CD8-positive, alpha-beta memory T cell (primary cell): ENCODE results near the gene PIM1. TPM values are rescaled to one million over a fixed set of nuclear protein-coding genes. Genes with fewer than 3 reads are reported as not detected.
A peak's percentile ranks its signal among the peaks of the same experiment; 100 is the strongest.

Source experiments
- CTCF ChIA-PET: fragments of 350-600 bp; sonication (Branson Sonifier 250); formaldehyde crosslinking; loops from one replicate; lab custom pipeline; 2021; ENCODE audit warnings: antibody characterized with exemption; lab: Charles Lee
- POLR2A ChIA-PET: fragments of 350-600 bp; sonication (Branson Sonifier 250); formaldehyde crosslinking; loops from one replicate; lab custom pipeline; 2021; ENCODE audit warnings: antibody characterized with exemption; lab: Charles Lee
- DNase-seq, 5 donors: peaks; one replicate each; pipeline versions ENCODE4 v3.0.0 to v3.0.0-alpha.2; 2020 to 2022; ENCODE audit warnings: mixed read lengths in 1 of 5
- H3K27ac ChIP-seq: one replicate; pipeline ENCODE4 v1.7.0; 2013; ENCODE audit warnings: low read depth, mild to moderate bottlenecking, low read length, moderate library complexity
- H3K27me3 ChIP-seq: 2 replicates; pipeline ENCODE4 v1.7.0; 2013; ENCODE audit warnings: low read length, mild to moderate bottlenecking; ENCODE audit not compliant: insufficient read depth, poor library complexity, severe bottlenecking
- H3K36me3 ChIP-seq: 2 replicates; pipeline ENCODE4 v1.7.0; 2013; ENCODE audit warnings: mild to moderate bottlenecking, low read length, moderate library complexity; ENCODE audit not compliant: insufficient read depth
- H3K4me1 ChIP-seq: 2 replicates; pipeline ENCODE4 v1.7.0; 2013; ENCODE audit warnings: mild to moderate bottlenecking, low read length, moderate library complexity; ENCODE audit not compliant: insufficient read depth
- H3K4me3 ChIP-seq: 2 replicates; pipeline ENCODE4 v1.7.0; 2013; ENCODE audit warnings: mild to moderate bottlenecking, low read length
- H3K9me3 ChIP-seq: 2 replicates; pipeline ENCODE4 v1.7.0; 2013; ENCODE audit warnings: mild to moderate bottlenecking, low read length
- H3K27ac Mint-ChIP-seq, 8 donors: one replicate each; pipeline ENCODE4 v1.8.0; 2020 to 2021; ENCODE audit warnings: mixed read lengths in 8 of 8, mild to moderate bottlenecking in 6 of 8, inconsistent platforms in 3 of 8, moderate library complexity in 3 of 8
- H3K27me3 Mint-ChIP-seq, 2 donors: one replicate each; pipeline ENCODE4 v1.8.0; 2020 to 2021; ENCODE audit warnings: mixed read lengths in 2 of 2, mild to moderate bottlenecking in 1 of 2, moderate library complexity in 1 of 2
- H3K36me3 Mint-ChIP-seq, 3 donors: one replicate each; pipeline ENCODE4 v1.8.0; 2020 to 2021; ENCODE audit warnings: mixed read lengths in 3 of 3, inconsistent platforms in 1 of 3, mild to moderate bottlenecking in 1 of 3
- H3K4me1 Mint-ChIP-seq, 3 donors: one replicate each; pipeline ENCODE4 v1.8.0; 2020 to 2021; ENCODE audit warnings: mixed read lengths in 3 of 3, inconsistent platforms in 1 of 3, mild to moderate bottlenecking in 1 of 3
- H3K4me3 Mint-ChIP-seq, 7 donors: one replicate each; pipeline ENCODE4 v1.8.0; 2020 to 2021; ENCODE audit warnings: mixed read lengths in 7 of 7, mild to moderate bottlenecking in 6 of 7, moderate library complexity in 4 of 7, inconsistent platforms in 2 of 7
- H3K9me3 Mint-ChIP-seq, 5 donors: one replicate each; pipeline ENCODE4 v1.8.0; 2020 to 2022; ENCODE audit warnings: mixed read lengths in 5 of 5, mild to moderate bottlenecking in 3 of 5, moderate library complexity in 2 of 5, inconsistent platforms in 1 of 5
- polyA plus RNA-seq: library from polyadenylated mRNA; unstranded; fragments of 300-500 nt; fragmentation: Illumina TruSeq; gene quantifications from one replicate; pipeline ENCODE4 v1.2.3, GENCODE V29; 2021
- total RNA-seq, 2 experiments: library from RNA; stranded (reverse); gene quantifications; one replicate each; pipeline ENCODE4 v1.2.3, GENCODE V29; 2021

The PIM1 gene
- total and polyA plus RNA-seq, 3 experiments from 2014 or later = 93.7 to 253 (median 99.1) TPM

- ChIA-PET CTCF (interaction anchor here (1.6 to 16.9 kb wide), 5 partner anchors 9 to 151 kb away, joined by 3 to 461 read pairs (median 216); no protein-coding TSS in a partner anchor), POLR2A (interaction anchor here (0.8 to 1.3 kb wide), 2 partner anchors 12 to 145 kb away, joined by 4 to 6 read pairs; no protein-coding TSS in a partner anchor)
- H3K36me3 ChIP-seq = peaks cover 48% of the 10 kb centered on the region
- H3K4me3 ChIP-seq = peak overlapping the region; percentile 68
- Mint-ChIP-seq H3K4me3 (peak overlapping the region; percentile 90 to 99 (median 94)), H3K27ac (peak overlapping the region; percentile 82 to 98 (median 94)), H3K4me1 (peaks cover 59 to 63% (median 60%) of the 10 kb centered on the region in 3 donors), H3K27me3 (no peaks in the 10 kb centered on the region), H3K9me3 (peaks cover 0 to 2% (median 0%) of the 10 kb centered on the region in 5 donors), H3K36me3 (peaks cover 43 to 60% (median 51%) of the 10 kb centered on the region in 3 donors)
- no peaks in the 10 kb centered on the region for H3K9me3 ChIP-seq
- H3K27me3 ChIP-seq = no peaks in the 10 kb centered on the region
- H3K27ac ChIP-seq = peak overlapping the region; percentile 89
- no peak for DNase-seq
- peaks cover 53% of the 10 kb centered on the region for H3K4me1 ChIP-seq
These were observed 4.8 kb downstream of the PIM1 start for GRCh38 chr6:37174515-37175331.

GRCh38 chr6:37175332-37176267 lies 5.6 kb downstream of the PIM1 start:
- peak overlapping the region; percentile 90 to 99 (median 94) for H3K4me3 Mint-ChIP-seq
- H3K27ac Mint-ChIP-seq = peak overlapping the region; percentile 82 to 98 (median 94)
- Histone ChIP-seq H3K27ac (peak overlapping the region; percentile 89), H3K9me3 (no peaks in the 10 kb centered on the region), H3K27me3 (no peaks in the 10 kb centered on the region), H3K4me3 (peak overlapping the region; percentile 68), H3K36me3 (peaks cover 48% of the 10 kb centered on the region), H3K4me1 (peaks cover 62% of the 10 kb centered on the region)
- H3K36me3 Mint-ChIP-seq = peaks cover 43 to 60% (median 51%) of the 10 kb centered on the region in 3 donors
- H3K4me1 Mint-ChIP-seq = peaks cover 65 to 71% (median 67%) of the 10 kb centered on the region in 3 donors
- H3K27me3 Mint-ChIP-seq = no peaks in the 10 kb centered on the region
- DNase-seq = no peak
- ChIA-PET POLR2A (interaction anchor here (0.8 to 1.4 kb wide), 3 partner anchors 11 to 146 kb away, joined by 4 to 6 read pairs (median 5); no protein-coding TSS in a partner anchor), CTCF (interaction anchor here (1.6 to 16.9 kb wide), 5 partner anchors 8 to 152 kb away, joined by 3 to 461 read pairs (median 216); no protein-coding TSS in a partner anchor)
- H3K9me3 Mint-ChIP-seq = peaks cover 0 to 2% (median 0%) of the 10 kb centered on the region in 5 donors

DNA sequence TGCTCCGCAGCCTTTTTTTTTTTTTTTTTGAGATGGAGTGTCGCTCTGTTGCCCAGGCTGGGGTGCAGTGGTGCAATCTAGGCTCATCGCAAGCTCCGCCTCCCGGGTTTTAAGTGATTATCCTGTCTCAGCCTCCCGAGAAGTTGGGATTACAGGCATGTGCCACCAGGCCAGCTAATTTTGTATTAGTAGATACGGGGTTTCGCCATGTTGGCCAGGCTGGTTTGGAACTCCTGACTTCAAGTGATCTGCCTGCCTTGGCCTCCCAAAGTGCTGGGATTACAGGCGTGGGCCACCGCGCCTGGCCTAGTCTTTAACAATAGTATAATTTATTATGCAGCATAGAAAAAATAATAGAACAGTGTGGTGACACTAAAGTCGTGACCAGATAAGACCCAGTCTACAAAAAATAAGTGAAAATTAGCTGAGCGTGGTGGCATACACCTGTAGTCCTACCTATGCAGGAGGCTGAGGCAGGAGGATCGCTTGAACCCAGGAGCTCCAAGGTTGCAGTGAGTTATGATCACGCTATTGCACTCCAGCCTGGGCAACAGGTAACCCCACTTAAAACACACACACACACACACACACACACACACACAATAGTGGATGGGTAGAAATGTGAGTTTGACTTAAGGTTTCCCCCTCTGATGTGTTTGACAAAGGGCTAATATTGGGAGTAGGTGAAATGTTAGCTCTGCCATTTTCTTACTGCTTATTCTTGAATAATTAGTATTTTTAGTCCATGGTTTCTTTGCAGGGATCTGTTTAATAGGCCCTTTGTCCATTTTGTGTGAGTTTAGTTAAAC lies 6.5 kb downstream of the PIM1 start:
- Mint-ChIP-seq H3K36me3 (peaks cover 42 to 54% (median 51%) of the 10 kb centered on the region in 3 donors), H3K4me3 (peak overlapping the region in 6 of 7 donors; percentile 90 to 99 (median 94)), H3K4me1 (peaks cover 70 to 78% (median 74%) of the 10 kb centered on the region in 3 donors), H3K9me3 (no peaks in the 10 kb centered on the region), H3K27ac (peak overlapping the region; percentile 48 to 98 (median 94)), H3K27me3 (no peaks in the 10 kb centered on the region)
- Histone ChIP-seq H3K4me3 (peak overlapping the region; percentile 68), H3K36me3 (peaks cover 41% of the 10 kb centered on the region), H3K27ac (peak overlapping the region; percentile 89), H3K27me3 (no peaks in the 10 kb centered on the region), H3K9me3 (no peaks in the 10 kb centered on the region), H3K4me1 (peaks cover 70% of the 10 kb centered on the region)
- ChIA-PET CTCF (interaction anchor here (1.2 to 16.9 kb wide), 5 partner anchors 17 to 153 kb away, joined by 3 to 461 read pairs (median 216); no protein-coding TSS in a partner anchor), POLR2A (interaction anchor here (0.6 to 1.4 kb wide), 3 partner anchors 11 to 31 kb away, joined by 4 to 6 read pairs (median 5); no protein-coding TSS in a partner anchor)
- DNase-seq = no peak

DNA sequence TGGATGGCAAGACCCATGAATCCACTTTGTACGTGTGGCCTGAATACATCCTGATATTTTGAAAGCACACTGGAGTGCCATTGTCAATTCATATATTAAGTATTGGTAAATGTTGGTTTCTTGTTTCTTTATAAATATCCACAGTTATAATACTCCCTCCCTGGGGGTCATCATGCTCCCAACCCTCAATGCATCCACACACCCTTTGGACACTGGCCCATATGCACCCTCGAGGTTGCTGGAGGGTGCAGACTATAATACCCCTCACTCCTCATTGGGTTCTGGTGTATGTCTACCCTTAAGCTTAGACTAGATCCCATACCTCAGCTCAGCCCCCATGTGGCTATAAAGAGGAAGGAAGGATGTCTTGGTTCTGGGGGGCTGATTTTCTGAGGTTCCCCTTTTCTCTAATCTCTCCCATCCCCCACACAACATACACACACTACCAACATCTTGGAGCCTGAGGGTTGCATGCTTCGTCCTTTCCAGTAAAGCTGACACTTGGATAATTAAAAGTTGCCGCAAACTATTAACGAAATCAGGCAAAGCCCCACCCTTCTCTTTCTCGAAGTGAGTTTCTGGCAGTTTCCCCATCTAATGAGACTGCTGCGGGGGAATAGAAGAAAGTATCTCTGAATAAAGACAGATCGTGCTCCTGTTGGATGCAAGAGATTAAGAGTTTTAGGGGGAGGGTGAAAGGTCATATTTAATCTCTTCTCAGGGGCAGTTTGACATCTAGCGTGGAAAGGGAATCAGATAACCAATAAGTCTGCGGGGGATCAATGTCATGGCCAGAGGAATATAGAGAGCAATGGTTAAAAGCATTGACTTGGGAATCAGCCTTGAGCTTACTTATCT lies 7.4 kb downstream of the PIM1 start:
- Mint-ChIP-seq H3K27ac (peak overlapping the region; percentile 48 to 98 (median 80)), H3K4me1 (peaks cover 73 to 84% (median 77%) of the 10 kb centered on the region in 3 donors), H3K27me3 (no peaks in the 10 kb centered on the region), H3K4me3 (peak overlapping the region in 4 of 7 donors; percentile 20 to 91 (median 53)), H3K9me3 (no peaks in the 10 kb centered on the region), H3K36me3 (peaks cover 35 to 46% (median 43%) of the 10 kb centered on the region in 3 donors)
- no peak for DNase-seq
- ChIA-PET POLR2A (interaction anchor here (0.5 to 0.6 kb wide), 2 partner anchors 9 to 15 kb away, joined by 3 to 4 read pairs; no protein-coding TSS in a partner anchor), CTCF (interaction anchor here (0.9 to 16.9 kb wide), 5 partner anchors 11 to 153 kb away, joined by 3 to 461 read pairs (median 8); no protein-coding TSS in a partner anchor)
- no peak overlapping the region for H3K4me3 ChIP-seq
- no peaks in the 10 kb centered on the region for H3K9me3 ChIP-seq
- H3K27me3 ChIP-seq = no peaks in the 10 kb centered on the region
- peaks cover 78% of the 10 kb centered on the region for H3K4me1 ChIP-seq
- H3K36me3 ChIP-seq = peaks cover 35% of the 10 kb centered on the region
- H3K27ac ChIP-seq = peak overlapping the region; percentile 89

- Mint-ChIP-seq H3K4me3 (peak overlapping the region in 2 of 7 donors; percentile 35 to 91), H3K27ac (peak overlapping the region; percentile 31 to 98 (median 75)), H3K9me3 (no peaks in the 10 kb centered on the region), H3K27me3 (no peaks in the 10 kb centered on the region), H3K36me3 (peaks cover 29 to 39% (median 36%) of the 10 kb centered on the region in 3 donors), H3K4me1 (peaks cover 70 to 83% (median 77%) of the 10 kb centered on the region in 3 donors)
- ChIA-PET CTCF (interaction anchor here (0.9 to 16.9 kb wide), 5 partner anchors 10 to 292 kb away, joined by 3 to 461 read pairs (median 5); partner anchors contain the start of gene C6orf89), POLR2A (no interaction called here)
- Histone ChIP-seq H3K36me3 (peaks cover 28% of the 10 kb centered on the region), H3K4me1 (peaks cover 77% of the 10 kb centered on the region), H3K4me3 (no peak overlapping the region), H3K27me3 (no peaks in the 10 kb centered on the region), H3K9me3 (no peaks in the 10 kb centered on the region), H3K27ac (peak overlapping the region; percentile 89)
- DNase-seq = no peak
These were observed 8.1 kb downstream of the PIM1 start for GRCh38 chr6:37177935-37178517.

DNA sequence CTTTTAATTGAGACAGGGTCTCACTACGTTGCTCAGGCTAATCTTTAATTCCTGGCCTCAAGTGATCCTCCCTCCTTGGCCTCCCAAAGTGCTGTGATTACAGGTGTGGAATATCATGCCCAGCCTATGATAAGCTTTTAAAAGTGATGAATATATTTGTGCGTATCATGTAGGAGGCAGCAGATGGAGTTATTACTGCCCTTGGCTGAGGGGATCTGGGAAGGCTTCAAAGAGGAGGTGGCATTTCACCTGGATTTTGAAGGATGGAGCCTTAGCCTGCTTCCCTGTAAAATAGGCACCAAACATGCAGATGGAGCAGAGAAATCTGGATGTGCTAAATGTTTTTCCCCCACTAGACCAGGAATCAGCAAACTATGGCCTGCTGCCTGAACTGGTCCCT lies 10.1 kb downstream of the PIM1 start:
- Mint-ChIP-seq H3K36me3 (peaks cover 9 to 18% (median 16%) of the 10 kb centered on the region in 3 donors), H3K4me1 (peaks cover 60 to 75% (median 72%) of the 10 kb centered on the region in 3 donors)

More for the DNA sequence above, 10.1 kb downstream of the PIM1 start:
- ChIA-PET CTCF (interaction anchor here (1.1 to 16.9 kb wide), 5 partner anchors 8 to 295 kb away, joined by 3 to 461 read pairs (median 31); partner anchors contain the start of gene C6orf89), POLR2A (no interaction called here)
- Histone ChIP-seq H3K27me3 (no peaks in the 10 kb centered on the region), H3K4me1 (peaks cover 74% of the 10 kb centered on the region), H3K4me3 (no peak overlapping the region), H3K9me3 (no peaks in the 10 kb centered on the region), H3K36me3 (peaks cover 8% of the 10 kb centered on the region), H3K27ac (peak overlapping the region; percentile 43)
- peak overlapping the region in 5 of 8 donors; percentile 17 to 89 (median 37) for H3K27ac Mint-ChIP-seq
- H3K27me3 Mint-ChIP-seq = no peaks in the 10 kb centered on the region
- no peak for DNase-seq
- H3K4me3 Mint-ChIP-seq = no peak overlapping the region
- H3K9me3 Mint-ChIP-seq = no peaks in the 10 kb centered on the region
